ENCODE results near the gene PLK4.

DNA sequence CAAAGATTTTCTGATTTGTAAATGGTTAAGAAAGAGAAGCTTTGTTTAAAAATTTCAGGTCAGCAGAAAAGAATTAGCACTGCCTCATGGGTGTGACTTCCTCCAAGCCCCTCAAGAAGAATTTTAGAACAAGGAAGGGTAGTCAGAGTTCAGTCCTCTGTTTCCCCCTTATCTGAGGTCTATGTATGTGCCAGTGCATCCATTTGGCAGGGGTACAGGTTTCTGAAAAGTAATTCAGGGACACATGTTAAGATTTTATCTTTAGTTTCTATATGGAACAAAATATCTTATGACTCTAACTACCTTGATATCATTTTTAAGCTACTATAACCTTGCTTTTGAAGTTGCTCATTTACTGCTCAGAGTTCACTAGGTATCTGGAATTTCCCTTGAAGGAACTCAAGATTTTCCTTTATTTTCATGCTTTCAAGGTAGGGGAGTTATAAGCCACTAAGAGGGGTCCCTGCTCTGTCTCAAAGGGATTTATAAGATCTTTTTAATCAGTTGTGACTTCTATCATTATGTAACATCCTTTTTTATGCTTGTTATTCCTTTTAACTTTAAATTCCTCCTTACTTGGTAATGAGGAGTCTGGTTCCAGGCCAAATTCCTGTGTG lies 24.4 kb upstream of the PLK4 start:
- TF ChIP-seq RAD21 (conservative IDR thresholded peaks at IDR 0.05 in 1 of 2, IDR thresholded peaks at IDR 0.05 in 1 of 2) (no peak), CTCF (IDR thresholded peaks at IDR 0.05) (no peak), FOSL2 (IDR thresholded peaks at IDR 0.05) (no peak), FOSL2 (CRISPR knock-in tag; IDR thresholded peaks at IDR 0.05) (no peak), HEYL (CRISPR knock-in tag; IDR thresholded peaks at IDR 0.05) (no peak)

Data from A549 (cell line).